WTC11 (cell line): ENCODE data around the gene SPINT4. TPM values are rescaled to one million over a fixed set of nuclear protein-coding genes. Genes with fewer than 3 reads are reported as not detected.

Experiments used
- ATAC-seq: fragments of 200-7000 bp; cut with Tn5 transposase; 2 replicates; pipeline ENCODE4 v1.10.0; 2021; ENCODE audit warnings: mild to moderate bottlenecking, moderate library complexity
- CTCF ChIA-PET: fragments of 300-600 bp; sonication (Branson Sonifier 250); formaldehyde crosslinking; loops from one replicate; lab custom pipeline; 2021; ENCODE audit warnings: antibody characterized with exemption; lab: Charles Lee
- POLR2A ChIA-PET: fragments of 350-600 bp; sonication (Branson Sonifier 250); formaldehyde crosslinking; loops from one replicate; lab custom pipeline; 2021; ENCODE audit warnings: antibody characterized with exemption; lab: Charles Lee
- DNase-seq: peaks from one replicate; pipeline ENCODE4 v3.0.0; 2021; ENCODE audit warnings: low spot score
- H3K27ac Mint-ChIP-seq: 2 replicates; pipeline ENCODE4 v1.8.0; 2021; ENCODE audit warnings: mixed read lengths
- H3K27me3 Mint-ChIP-seq: 2 replicates; pipeline ENCODE4 v1.8.0; 2021; ENCODE audit warnings: low read depth, mild to moderate bottlenecking, moderate library complexity, mixed read lengths
- H3K36me3 Mint-ChIP-seq: 2 replicates; pipeline ENCODE4 v1.8.0; 2021; ENCODE audit warnings: mixed read lengths
- H3K4me1 Mint-ChIP-seq: 2 replicates; pipeline ENCODE4 v1.8.0; 2022; ENCODE audit warnings: mixed read lengths
- H3K4me3 Mint-ChIP-seq: 2 replicates; pipeline ENCODE4 v1.8.0; 2021; ENCODE audit warnings: mild to moderate bottlenecking, moderate library complexity, mixed read lengths
- H3K9me3 Mint-ChIP-seq: 2 replicates; pipeline ENCODE4 v1.8.0; 2021; ENCODE audit warnings: mixed read lengths
- AR ChIP-seq: fragments of 250-450 bp; sonication (Bioruptor Pico); IDR thresholded peaks from 2 replicates; pipeline ENCODE4 v1.9.0; 2021; ENCODE audit warnings: mild to moderate bottlenecking
- ATF6 ChIP-seq: sonication (generic); formaldehyde crosslinking; IDR thresholded peaks from 2 replicates; pipeline ENCODE4 v1.8.1; 2023; ENCODE audit warnings: mild to moderate bottlenecking, missing genetic modification reagents
- CTCF ChIP-seq: fragments of 200-600 bp; IDR thresholded peaks from 2 replicates; pipeline ENCODE4 v1.8.0; 2022; ENCODE audit warnings: antibody characterized with exemption
- EMX1 ChIP-seq: fragments of 250-450 bp; sonication (Bioruptor Pico); IDR thresholded peaks from 2 replicates; pipeline ENCODE4 v1.8.0; 2021; ENCODE audit warnings: mild to moderate bottlenecking
- GRHL2 ChIP-seq: fragments of 250-450 bp; sonication (Bioruptor Pico); IDR thresholded peaks from 2 replicates; pipeline ENCODE4 v1.8.0; 2022; ENCODE audit warnings: mild to moderate bottlenecking, moderate library complexity; ENCODE audit not compliant: insufficient replicate concordance, severe bottlenecking
- KAT7 ChIP-seq: sonication (generic); formaldehyde crosslinking; IDR thresholded peaks from 2 replicates; pipeline ENCODE4 v1.8.1; 2023; ENCODE audit warnings: missing genetic modification reagents, mild to moderate bottlenecking, borderline replicate concordance
- MAX ChIP-seq: sonication (generic); formaldehyde crosslinking; IDR thresholded peaks from 2 replicates; pipeline ENCODE4 v1.8.0; 2022; ENCODE audit warnings: mild to moderate bottlenecking, missing genetic modification reagents
- MLX ChIP-seq: sonication (generic); formaldehyde crosslinking; IDR thresholded peaks from 2 replicates; pipeline ENCODE4 v1.8.1; 2023; ENCODE audit warnings: mild to moderate bottlenecking, missing genetic modification reagents, moderate library complexity
- NFATC4 ChIP-seq: fragments of 250-450 bp; sonication (Bioruptor Pico); IDR thresholded peaks from 2 replicates; pipeline ENCODE4 v1.9.0; 2021; ENCODE audit warnings: mild to moderate bottlenecking
- RELA ChIP-seq: sonication (generic); formaldehyde crosslinking; IDR thresholded peaks from 2 replicates; pipeline ENCODE4 v1.8.1; 2022; ENCODE audit warnings: missing genetic modification reagents, mild to moderate bottlenecking, borderline replicate concordance
- TEAD1 ChIP-seq: sonication (generic); formaldehyde crosslinking; IDR thresholded peaks from 2 replicates; pipeline ENCODE4 v1.8.0; 2022; ENCODE audit warnings: mild to moderate bottlenecking, missing genetic modification reagents
- TP53 ChIP-seq: sonication (generic); formaldehyde crosslinking; IDR thresholded peaks from 2 replicates; pipeline ENCODE4 v1.8.1; 2023; ENCODE audit warnings: mild to moderate bottlenecking, missing genetic modification reagents
- ZBTB43 ChIP-seq: sonication (generic); formaldehyde crosslinking; IDR thresholded peaks from 2 replicates; pipeline ENCODE4 v1.8.1; 2023; ENCODE audit warnings: mild to moderate bottlenecking, missing genetic modification reagents
- ZNF232 ChIP-seq: sonication (generic); formaldehyde crosslinking; IDR thresholded peaks from 2 replicates; pipeline ENCODE4 v1.8.0; 2022; ENCODE audit warnings: mild to moderate bottlenecking, missing genetic modification reagents
- ZNF281 ChIP-seq: sonication (generic); formaldehyde crosslinking; IDR thresholded peaks from 2 replicates; pipeline ENCODE4 v1.8.0; 2023; ENCODE audit warnings: mild to moderate bottlenecking, missing genetic modification reagents
- ZNF423 ChIP-seq: fragments of 250-450 bp; sonication (Bioruptor Pico); IDR thresholded peaks from 2 replicates; pipeline ENCODE4 v2.1.2; 2022; ENCODE audit warnings: mild to moderate bottlenecking, moderate library complexity
- ZNF425 ChIP-seq: fragments of 250-450 bp; sonication (Bioruptor Pico); conservative IDR thresholded peaks from 2 replicates; pipeline ENCODE4 v1.9.0; 2021; ENCODE audit warnings: mild to moderate bottlenecking
- ZSCAN18 ChIP-seq: fragments of 250-450 bp; sonication (Bioruptor Pico); IDR thresholded peaks from 2 replicates; pipeline ENCODE4 v2.1.2; 2022; ENCODE audit warnings: mild to moderate bottlenecking, moderate library complexity
- total RNA-seq: library from RNA; stranded (reverse); gene quantifications from 3 replicates; pipeline ENCODE4 v1.2.3, GENCODE V29; 2021

Gene SPINT4
- total RNA-seq, 1 experiment from 2014 or later: not detected

GRCh38 chr20:45701104-45701503 lies 21.0 kb upstream of the SPINT4 start:
- Mint-ChIP-seq H3K4me1 (peaks cover 10% of the 10 kb centered on the region), H3K27me3 (no peaks in the 10 kb centered on the region), H3K9me3 (peaks cover 14% of the 10 kb centered on the region), H3K27ac (no peak overlapping the region), H3K4me3 (no peak overlapping the region), H3K36me3 (peaks cover 3% of the 10 kb centered on the region; the same call in 1 of the 2 replicates)
- DNase-seq: no peak
- POLR2A ChIA-PET: no interaction called here
- CTCF ChIA-PET: no interaction called here
- ATAC-seq: no peak
- no peak for TF ChIP-seq ZNF281 (CRISPR knock-in tag)
- TF ChIP-seq ZSCAN18: no peak
- TF ChIP-seq RELA (CRISPR knock-in tag): no peak
- no peak for TF ChIP-seq ZNF425 (CRISPR knock-in tag)
- no peak for TF ChIP-seq NFATC4
- no peak for TF ChIP-seq KAT7 (CRISPR knock-in tag)
- TF ChIP-seq MLX: no peak
- no peak for TF ChIP-seq ATF6
- TF ChIP-seq MAX (CRISPR knock-in tag): no peak
- TF ChIP-seq AR (CRISPR knock-in tag): no peak
- no peak for TF ChIP-seq ZBTB43 (CRISPR knock-in tag)
- no peak for TF ChIP-seq TEAD1 (CRISPR knock-in tag)
- TF ChIP-seq CTCF: no peak
- no peak for TF ChIP-seq TP53
- TF ChIP-seq GRHL2 (CRISPR knock-in tag): no peak
- TF ChIP-seq EMX1 (CRISPR knock-in tag): no peak
- no peak for TF ChIP-seq ZNF423 (CRISPR knock-in tag)
- no peak for TF ChIP-seq ZNF232 (CRISPR knock-in tag)
